ENCODE measurements around the gene NOD2. TPM values are rescaled to one million over a fixed set of nuclear protein-coding genes. Genes with fewer than 3 reads are reported as not detected.

NOD2 gene
- total RNA-seq, 2 experiments from 2014 or later = 3.3 to 3.8 TPM

DNA sequence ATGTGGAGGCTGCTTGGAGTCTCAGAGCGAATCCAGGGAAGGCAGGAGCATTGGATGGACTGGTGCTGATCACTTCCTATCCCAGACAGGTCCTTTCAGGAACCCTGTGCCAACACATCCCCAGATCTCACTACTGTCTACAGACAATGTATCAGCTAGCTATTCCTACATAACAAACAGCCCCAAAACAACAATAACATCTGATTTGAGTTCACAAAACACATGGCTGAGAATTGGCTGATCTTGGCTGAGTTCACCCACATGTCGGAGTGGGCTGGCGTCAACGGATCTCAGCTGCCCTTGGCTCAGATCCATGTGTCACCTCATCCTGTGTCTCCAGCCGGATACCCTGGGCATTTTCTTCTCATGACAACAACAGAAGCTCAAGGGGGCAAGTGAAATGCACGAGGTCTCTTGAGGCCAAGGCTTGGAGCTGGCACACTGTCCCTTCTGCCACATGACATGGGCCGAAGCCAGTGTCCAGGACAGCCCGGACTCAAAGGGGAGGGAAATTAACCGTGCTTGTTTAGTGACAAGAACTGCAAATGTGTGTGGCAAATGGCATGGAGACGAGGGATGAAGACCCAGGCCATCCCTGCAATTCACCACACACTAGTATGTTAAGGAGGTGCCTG, 31.0 kb upstream of the NOD2 start:
- DNase-seq = no peak
- H3K27ac Mint-ChIP-seq = no peak overlapping the region
- ChIA-PET POLR2A (no interaction called here), CTCF (interaction anchor here (1.4 to 12.8 kb wide), 5 partner anchors 11 to 454 kb away, joined by 3 to 224 read pairs (median 8); partner anchors contain the start of gene SNX20)
- H3K27me3 Mint-ChIP-seq = no peaks in the 10 kb centered on the region
- H3K4me1 Mint-ChIP-seq = peaks cover 35% of the 10 kb centered on the region
- peaks cover 13% of the 10 kb centered on the region for H3K9me3 Mint-ChIP-seq
- no peak overlapping the region for H3K4me3 Mint-ChIP-seq
- H3K36me3 Mint-ChIP-seq (ENCODE audit: low read depth) = peaks cover 33% of the 10 kb centered on the region

GRCh38 chr16:50664270-50664669, 29.1 kb upstream of the NOD2 start:
- no peak for DNase-seq
- Mint-ChIP-seq H3K4me3 (peak overlapping the region; percentile 16), H3K4me1 (peaks cover 50% of the 10 kb centered on the region), H3K9me3 (peaks cover 13% of the 10 kb centered on the region), H3K36me3 (ENCODE audit: low read depth) (peaks cover 43% of the 10 kb centered on the region), H3K27me3 (no peaks in the 10 kb centered on the region), H3K27ac (peak overlapping the region; percentile 92)
- CTCF ChIA-PET = interaction anchor here (0.6 to 12.8 kb wide), 9 partner anchors 10 to 639 kb away, joined by 3 to 224 read pairs (median 11); partner anchors contain the start of genes CNEP1R1 and SNX20
- POLR2A ChIA-PET = interaction anchor here (0.6 kb wide), 1 partner anchor 150 kb away, joined by 3 read pairs; no protein-coding TSS in a partner anchor

DNA sequence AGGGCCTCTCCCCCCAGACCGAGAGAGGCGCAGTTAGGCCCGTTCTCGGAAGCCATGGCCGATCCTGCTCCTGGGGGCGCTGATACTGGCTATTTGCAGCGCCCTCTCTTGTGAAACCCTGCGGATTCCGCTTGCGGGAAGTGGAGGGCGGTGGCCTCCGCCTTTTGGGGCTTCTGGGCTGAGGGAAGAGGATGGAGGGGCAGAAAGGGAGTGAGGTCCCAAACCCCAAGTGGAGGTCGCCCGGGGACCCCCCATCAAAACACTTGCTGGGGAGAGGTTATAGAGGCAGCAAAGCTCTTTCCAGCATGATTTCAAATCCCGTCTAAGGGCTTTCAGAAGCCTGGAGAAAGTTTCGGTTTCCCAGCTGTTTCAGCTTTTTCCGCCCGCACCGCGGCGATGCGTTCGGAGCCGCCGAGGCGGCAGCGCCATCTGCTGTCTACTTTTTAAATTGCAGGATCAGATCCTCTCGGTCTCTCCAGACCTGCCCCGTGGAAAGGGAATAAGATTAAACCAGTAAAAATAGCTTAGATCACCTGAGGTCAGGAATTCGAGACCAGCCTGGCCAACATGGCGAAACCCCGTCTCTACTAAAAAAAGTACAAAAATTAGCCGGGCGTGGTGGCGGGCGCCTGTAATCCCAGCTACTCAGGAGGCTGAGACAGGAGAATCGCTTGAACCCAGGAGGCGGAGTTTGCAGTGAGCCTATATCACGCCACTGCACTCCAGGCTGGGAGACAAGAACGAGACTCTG, 28.1 kb upstream of the NOD2 start:
- Mint-ChIP-seq H3K27ac (peak overlapping the region; percentile 92), H3K4me1 (peaks cover 49% of the 10 kb centered on the region), H3K27me3 (no peaks in the 10 kb centered on the region), H3K4me3 (peak overlapping the region; percentile 65), H3K36me3 (ENCODE audit: low read depth) (peaks cover 52% of the 10 kb centered on the region), H3K9me3 (peaks cover 13% of the 10 kb centered on the region)
- DNase-seq = peak; percentile 88
- ChIA-PET CTCF (interaction anchor here (0.5 to 12.8 kb wide), 56 partner anchors 8 to 640 kb away, joined by 3 to 224 read pairs (median 4); partner anchors contain the start of genes BRD7, CNEP1R1, CYLD and SNX20), POLR2A (interaction anchor here (0.8 kb wide), 1 partner anchor 76 kb away, joined by 3 read pairs; no protein-coding TSS in a partner anchor)

GRCh38 chr16:50666658-50667496, 26.5 kb upstream of the NOD2 start:
- peaks cover 68% of the 10 kb centered on the region for H3K36me3 Mint-ChIP-seq (ENCODE audit: low read depth)
- ChIA-PET CTCF (interaction anchor here (0.8 to 12.8 kb wide), 32 partner anchors 8 to 809 kb away, joined by 3 to 224 read pairs (median 4); partner anchors contain the start of genes BRD7, CNEP1R1 and SNX20), POLR2A (interaction anchor here (0.5 to 1.7 kb wide), 12 partner anchors 9 to 297 kb away, joined by 3 to 13 read pairs (median 3); partner anchors contain the start of gene CYLD)
- DNase-seq = peak; percentile 65
- H3K27me3 Mint-ChIP-seq = no peaks in the 10 kb centered on the region
- H3K27ac Mint-ChIP-seq = peak overlapping the region; percentile 97
- peaks cover 59% of the 10 kb centered on the region for H3K4me1 Mint-ChIP-seq
- H3K4me3 Mint-ChIP-seq = peak overlapping the region; percentile 71
- H3K9me3 Mint-ChIP-seq = peaks cover 19% of the 10 kb centered on the region

- H3K4me1 Mint-ChIP-seq = peaks cover 60% of the 10 kb centered on the region
Measured at GRCh38 chr16:50667497-50668367, 25.7 kb upstream of the NOD2 start.

DNA sequence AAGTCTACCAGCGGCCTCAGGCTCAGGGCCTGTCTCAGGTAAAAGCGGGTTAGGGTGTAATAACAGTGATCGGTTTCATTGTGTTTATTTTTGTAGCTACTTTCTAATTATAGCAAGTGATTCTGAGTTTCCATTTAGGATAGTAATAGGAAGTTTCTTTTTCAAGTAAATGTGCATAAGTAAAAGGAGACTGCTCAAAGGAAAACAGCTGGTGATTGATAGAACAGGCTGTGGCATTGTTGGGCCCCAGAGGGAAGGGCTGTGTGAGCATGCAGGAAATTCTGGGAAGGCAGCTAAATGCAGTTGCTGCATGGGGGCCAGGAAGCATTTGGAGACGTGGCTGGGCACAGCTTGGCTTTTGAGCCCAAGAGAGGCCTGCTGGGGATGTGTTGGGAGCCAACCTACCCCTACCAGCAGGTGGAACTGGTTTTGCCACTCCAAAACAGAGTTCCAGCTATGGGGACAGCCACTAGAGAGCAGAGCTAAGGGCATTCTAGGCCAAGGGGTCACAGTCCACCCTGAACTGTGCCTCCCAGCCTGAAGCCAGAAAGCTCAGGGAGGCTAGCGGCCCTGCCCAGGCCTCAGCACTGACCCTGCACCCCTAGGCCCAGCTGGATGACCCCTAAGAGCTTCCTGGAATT, 24.9 kb upstream of the NOD2 start:
- Mint-ChIP-seq H3K27ac (peak overlapping the region; percentile 97), H3K36me3 (ENCODE audit: low read depth) (peaks cover 75% of the 10 kb centered on the region), H3K9me3 (peaks cover 22% of the 10 kb centered on the region), H3K4me1 (peaks cover 60% of the 10 kb centered on the region), H3K27me3 (no peaks in the 10 kb centered on the region), H3K4me3 (no peak overlapping the region)
- ChIA-PET POLR2A (interaction anchor here (1.4 kb wide), 1 partner anchor 138 kb away, joined by 3 read pairs; no protein-coding TSS in a partner anchor), CTCF (interaction anchor here (1.1 to 12.8 kb wide), 11 partner anchors 14 to 644 kb away, joined by 3 to 224 read pairs (median 5); partner anchors contain the start of genes BRD7, CNEP1R1 and SNX20)
- no peak for DNase-seq

More at GRCh38 chr16:50667497-50668367, 25.7 kb upstream of the NOD2 start:
- Mint-ChIP-seq H3K27me3 (no peaks in the 10 kb centered on the region), H3K4me3 (peak overlapping the region; percentile 71), H3K36me3 (ENCODE audit: low read depth) (peaks cover 70% of the 10 kb centered on the region), H3K9me3 (peaks cover 21% of the 10 kb centered on the region), H3K27ac (peak overlapping the region; percentile 97)
- CTCF ChIA-PET = interaction anchor here (1.0 to 12.8 kb wide), 24 partner anchors 7 to 810 kb away, joined by 3 to 224 read pairs (median 4); partner anchors contain the start of genes BRD7, CNEP1R1 and SNX20
- DNase-seq = no peak
- POLR2A ChIA-PET = interaction anchor here (0.7 to 1.7 kb wide), 8 partner anchors 10 to 139 kb away, joined by 3 to 13 read pairs (median 4); partner anchors contain the start of gene CYLD

GRCh38 chr16:50669741-50670140, 23.7 kb upstream of the NOD2 start:
- Mint-ChIP-seq H3K36me3 (ENCODE audit: low read depth) (peaks cover 73% of the 10 kb centered on the region), H3K4me1 (peaks cover 55% of the 10 kb centered on the region)

DNA sequence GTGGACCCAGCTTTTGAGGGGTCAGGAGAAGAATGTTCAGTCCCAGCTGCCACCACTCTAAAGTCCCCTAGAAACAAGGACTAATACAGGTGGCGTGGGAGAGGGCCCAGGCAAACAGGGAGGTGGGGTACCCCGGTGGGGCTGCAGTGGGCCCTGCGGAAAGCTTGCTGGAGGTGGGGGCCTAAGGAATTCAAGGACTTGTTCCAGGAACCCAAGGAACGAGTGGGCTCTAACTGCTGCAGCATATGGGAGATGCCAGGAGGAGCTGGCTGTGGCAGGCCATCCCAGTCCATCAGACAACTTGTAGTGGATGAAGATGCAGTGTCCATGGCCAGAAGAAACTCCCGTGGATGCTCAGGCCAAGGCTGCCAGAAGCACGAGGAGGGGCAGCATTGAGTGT, 22.9 kb upstream of the NOD2 start:
- Mint-ChIP-seq H3K4me1 (peaks cover 48% of the 10 kb centered on the region), H3K27me3 (no peaks in the 10 kb centered on the region), H3K36me3 (ENCODE audit: low read depth) (peaks cover 75% of the 10 kb centered on the region), H3K27ac (no peak overlapping the region), H3K9me3 (peaks cover 20% of the 10 kb centered on the region), H3K4me3 (no peak overlapping the region)
- ChIA-PET POLR2A (no interaction called here), CTCF (interaction anchor here (0.6 to 12.8 kb wide), 7 partner anchors 11 to 563 kb away, joined by 3 to 224 read pairs (median 8); partner anchors contain the start of gene SNX20)
- DNase-seq = no peak

More at GRCh38 chr16:50669741-50670140, 23.7 kb upstream of the NOD2 start:
- Mint-ChIP-seq H3K27ac (no peak overlapping the region), H3K4me3 (no peak overlapping the region), H3K27me3 (no peaks in the 10 kb centered on the region), H3K9me3 (peaks cover 19% of the 10 kb centered on the region)
- DNase-seq = no peak
- ChIA-PET POLR2A (no interaction called here), CTCF (interaction anchor here (0.6 to 12.8 kb wide), 5 partner anchors 13 to 563 kb away, joined by 3 to 224 read pairs (median 3); partner anchors contain the start of gene SNX20)

DNA sequence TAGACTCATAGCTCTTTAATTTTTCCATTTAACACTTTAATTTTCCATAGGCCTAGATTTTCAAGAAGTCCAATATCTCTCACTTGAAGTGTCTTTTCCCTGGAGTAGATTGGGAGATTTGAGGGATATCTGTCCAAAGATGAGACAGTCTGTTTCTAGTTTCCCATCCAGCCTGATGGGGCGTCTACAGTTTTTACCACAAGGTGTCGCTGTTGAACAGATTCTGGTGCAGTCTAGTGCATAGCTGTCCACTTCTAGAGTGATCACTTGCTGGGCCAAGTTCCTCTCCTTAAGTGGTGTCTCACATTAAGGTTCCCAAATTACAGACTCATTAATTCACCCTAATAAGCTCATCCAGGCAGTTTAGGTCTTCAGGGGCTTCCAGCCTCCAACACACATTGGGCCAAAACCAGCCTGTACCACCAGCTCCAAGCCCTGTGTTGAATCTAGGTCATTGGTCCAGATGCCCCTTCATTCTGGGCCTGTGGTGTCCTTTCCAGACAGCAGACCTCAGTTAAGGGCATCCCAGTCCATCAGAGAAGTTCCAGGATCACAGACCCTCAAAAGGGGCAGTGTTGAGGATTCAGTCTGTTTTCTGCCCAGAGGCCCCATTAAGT, 21.7 kb upstream of the NOD2 start:
- ChIA-PET POLR2A (interaction anchor here (0.7 to 0.8 kb wide), 2 partner anchors 71 to 135 kb away, joined by 3 to 4 read pairs; partner anchors contain the start of gene CYLD), CTCF (interaction anchor here (0.5 to 12.8 kb wide), 22 partner anchors 11 to 646 kb away, joined by 3 to 224 read pairs (median 4); partner anchors contain the start of genes CNEP1R1 and SNX20)
- H3K36me3 Mint-ChIP-seq (ENCODE audit: low read depth) = peaks cover 84% of the 10 kb centered on the region
- H3K4me3 Mint-ChIP-seq = no peak overlapping the region
- H3K27ac Mint-ChIP-seq = peak overlapping the region; percentile 51
- peaks cover 20% of the 10 kb centered on the region for H3K9me3 Mint-ChIP-seq
- peaks cover 46% of the 10 kb centered on the region for H3K4me1 Mint-ChIP-seq
- H3K27me3 Mint-ChIP-seq = no peaks in the 10 kb centered on the region
- peak; percentile 72 for DNase-seq

GRCh38 chr16:50673496-50674275, 19.7 kb upstream of the NOD2 start:
- ChIA-PET POLR2A (interaction anchor here (0.6 kb wide), 1 partner anchor 444 kb away, joined by 8 read pairs; no protein-coding TSS in a partner anchor), CTCF (interaction anchor here (0.5 to 12.8 kb wide), 7 partner anchors 8 to 133 kb away, joined by 3 to 224 read pairs (median 15); partner anchors contain the start of gene SNX20)
- Mint-ChIP-seq H3K9me3 (peaks cover 20% of the 10 kb centered on the region), H3K4me1 (peaks cover 46% of the 10 kb centered on the region), H3K36me3 (ENCODE audit: low read depth) (peaks cover 95% of the 10 kb centered on the region), H3K27ac (no peak overlapping the region), H3K4me3 (no peak overlapping the region), H3K27me3 (no peaks in the 10 kb centered on the region)
- DNase-seq = no peak
